Sciatic nerve (tissue), 2 donors: ENCODE measurements around the gene MAMDC4. TPM values are rescaled to one million over a fixed set of nuclear protein-coding genes. Genes with fewer than 3 reads are reported as not detected.
"Not testable (repeated sequence)": the region's sequence is repeated elsewhere in the genome, so short reads cannot be mapped to it uniquely, and the experiment has no call there.

Experiments
- ATAC-seq: fragments of 200-7000 bp; cut with Tn5 transposase; one replicate; pipeline ENCODE4 v1.9.1; 2020; ENCODE audit warnings: mild to moderate bottlenecking, moderate library complexity
- DNase-seq: peaks from one replicate; pipeline ENCODE4 v3.0.0-alpha.2; 2020; ENCODE audit warnings: low spot score
- intact Hi-C: fragments of 100-400 bp; cut with DNase I; formaldehyde crosslinking; loops from one replicate; pipeline ENCODE4 v1.14.2; 2022
- total RNA-seq: library from RNA; stranded (reverse); fragmentation: NEBNext Ultra II Directional; extraction: Animal tissue kit (Norgen Biotek cat#: 25700); gene quantifications from one replicate; pipeline ENCODE4 v1.2.1, GENCODE V29; 2021
- donor health status: DM: no; HTN: no; CAD: no.
- donor health status: DM: no; HTN: no; CAD: no.

MAMDC4 gene
- total RNA-seq, 1 donor from 2014 or later, result 3.0 TPM

DNA sequence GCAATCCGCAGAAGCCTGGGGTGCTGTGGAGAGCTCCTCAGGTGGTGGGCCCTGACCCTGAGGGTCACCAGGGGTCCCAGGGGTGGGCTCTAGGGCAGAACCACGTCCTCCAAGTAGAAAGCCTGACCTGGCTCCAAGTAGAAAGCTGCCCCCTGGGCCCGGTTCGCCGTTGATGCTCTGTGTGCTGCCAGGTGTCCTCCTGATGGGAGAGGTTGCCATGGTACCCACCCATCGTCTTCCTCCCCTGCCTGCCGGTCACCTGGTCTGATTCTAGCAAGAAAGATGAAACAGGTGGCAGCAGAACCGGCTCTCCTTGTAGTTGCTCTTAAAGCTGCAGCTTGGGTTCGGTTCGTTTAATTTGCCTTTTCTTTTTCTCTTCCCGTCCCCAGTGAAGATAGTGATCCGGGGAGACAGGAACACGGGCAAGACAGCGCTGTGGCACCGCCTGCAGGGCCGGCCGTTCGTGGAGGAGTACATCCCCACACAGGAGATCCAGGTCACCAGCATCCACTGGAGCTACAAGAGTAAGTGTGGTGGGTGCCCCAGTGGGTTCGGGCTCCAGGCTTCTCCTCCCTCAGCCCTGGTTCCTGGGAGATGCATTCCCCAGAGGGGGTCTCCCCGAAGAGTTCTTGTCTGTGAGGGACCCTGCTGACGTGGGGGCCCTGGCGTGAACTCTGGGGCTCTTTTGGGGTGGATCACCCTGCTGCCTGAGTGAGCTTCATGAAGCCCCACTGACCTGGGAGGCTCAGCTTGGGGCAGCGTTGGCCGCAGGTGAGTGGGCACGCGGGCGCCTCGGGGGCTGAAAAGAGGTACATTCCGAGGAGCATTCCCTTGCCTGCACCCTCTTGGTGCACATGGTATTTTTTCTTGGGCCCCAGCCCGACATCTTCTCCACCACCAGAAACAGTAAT is 28.8 kb upstream of the MAMDC4 start:
- no peak for DNase-seq
- ATAC-seq, result no peak
- intact Hi-C loops, result no loop called here

DNA sequence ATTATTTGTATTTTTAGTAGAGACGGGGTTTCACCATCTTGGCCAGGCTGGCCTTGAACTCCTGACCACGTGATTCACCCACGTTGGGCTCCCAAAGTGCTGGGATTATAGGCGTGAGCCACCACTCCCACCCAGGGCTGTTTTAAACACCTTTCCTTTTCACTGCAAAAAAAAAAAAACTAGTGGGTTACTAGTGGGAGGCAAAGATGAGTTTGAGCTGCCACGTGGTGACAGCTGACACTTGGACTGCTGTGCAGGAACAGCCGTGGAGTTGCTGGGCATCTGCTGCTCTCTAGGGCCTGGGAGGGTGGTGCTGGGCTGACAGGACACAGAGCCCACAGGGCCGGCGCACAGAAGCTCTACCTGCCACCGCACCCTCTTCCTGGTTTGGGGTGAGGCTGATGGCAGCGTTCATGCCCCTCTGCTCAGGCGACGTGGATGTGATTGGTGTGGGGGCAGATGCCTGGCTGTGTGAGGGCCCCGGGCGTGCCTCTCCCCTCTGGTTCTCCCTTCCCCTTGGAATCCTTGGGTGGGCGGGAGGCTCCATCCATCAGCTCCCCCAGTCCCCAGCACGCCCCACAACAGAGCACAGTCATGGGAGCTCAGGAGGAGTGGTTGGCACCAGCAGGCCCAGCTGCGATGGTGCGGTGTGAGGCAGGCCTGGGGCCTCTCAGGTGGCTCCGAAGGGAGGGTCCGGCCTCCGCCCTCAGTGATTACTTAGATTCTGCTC is 27.5 kb upstream of the MAMDC4 start:
- ATAC-seq, result no peak
- intact Hi-C loops, result no loop called here
- no peak for DNase-seq

DNA sequence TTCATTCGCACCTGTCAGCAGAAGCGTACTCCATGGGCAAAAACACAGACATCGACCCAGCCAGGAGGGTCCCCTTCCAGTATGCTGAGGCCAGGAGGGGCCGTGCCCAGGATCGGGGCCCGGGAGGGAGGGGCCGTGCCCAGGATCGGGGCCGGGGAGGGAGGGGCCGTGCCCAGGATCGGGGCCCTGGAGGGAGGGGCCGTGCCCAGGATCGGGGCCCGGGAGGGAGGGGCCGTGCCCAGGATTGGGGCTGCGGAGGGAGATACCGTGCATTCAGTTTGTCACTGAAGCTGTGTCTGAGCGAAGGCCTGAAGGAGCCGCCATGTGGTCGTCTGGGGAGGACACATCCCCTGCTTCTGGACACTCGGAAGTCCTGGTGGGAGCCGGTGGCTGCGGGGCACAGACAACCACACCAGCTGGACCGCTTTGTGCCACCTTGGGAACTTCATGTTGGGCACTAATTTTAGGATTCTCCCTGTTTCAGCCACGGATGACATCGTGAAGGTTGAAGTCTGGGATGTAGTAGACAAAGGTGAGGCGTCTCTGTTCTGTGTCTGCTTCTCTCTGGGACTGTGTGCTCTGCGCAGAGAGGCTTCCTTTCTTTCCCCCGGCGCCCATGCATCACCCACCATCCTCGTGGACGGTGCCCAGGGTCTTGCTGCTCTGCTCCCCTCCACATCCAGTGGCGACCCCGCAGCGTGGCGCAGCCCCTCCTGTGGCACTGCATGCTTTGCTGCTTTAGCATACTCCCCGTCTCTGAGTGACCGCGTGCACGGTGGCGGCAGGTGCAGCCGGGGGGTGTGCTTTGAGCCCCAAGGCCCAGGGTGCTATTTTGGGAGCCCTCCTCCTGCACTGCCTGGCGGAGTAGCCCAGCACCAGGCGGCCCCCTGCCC is 26.6 kb upstream of the MAMDC4 start:
- ATAC-seq (no peak), DNase-seq (no peak)
- intact Hi-C loops, result no loop called here

DNA sequence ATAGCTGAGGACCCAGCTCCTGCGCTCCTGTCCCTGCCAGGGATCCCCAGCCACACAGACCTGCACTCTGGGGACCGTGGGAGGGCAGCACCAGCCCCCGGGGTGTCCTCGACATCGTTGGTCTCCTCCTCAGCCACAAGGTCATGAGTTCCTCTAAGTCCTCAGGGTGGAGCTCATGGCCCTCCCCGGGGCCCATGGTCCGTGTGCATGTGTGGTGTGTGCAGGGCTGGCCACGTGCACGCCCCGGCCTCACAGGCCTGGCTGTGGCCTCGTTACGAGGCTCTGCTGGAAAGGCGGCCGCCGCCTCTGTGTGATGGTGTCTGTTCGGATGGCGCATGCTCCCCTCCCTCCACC is 26.0 kb upstream of the MAMDC4 start:
- intact Hi-C loops, result no loop called here
- ATAC-seq (no peak), DNase-seq (no peak)

DNA sequence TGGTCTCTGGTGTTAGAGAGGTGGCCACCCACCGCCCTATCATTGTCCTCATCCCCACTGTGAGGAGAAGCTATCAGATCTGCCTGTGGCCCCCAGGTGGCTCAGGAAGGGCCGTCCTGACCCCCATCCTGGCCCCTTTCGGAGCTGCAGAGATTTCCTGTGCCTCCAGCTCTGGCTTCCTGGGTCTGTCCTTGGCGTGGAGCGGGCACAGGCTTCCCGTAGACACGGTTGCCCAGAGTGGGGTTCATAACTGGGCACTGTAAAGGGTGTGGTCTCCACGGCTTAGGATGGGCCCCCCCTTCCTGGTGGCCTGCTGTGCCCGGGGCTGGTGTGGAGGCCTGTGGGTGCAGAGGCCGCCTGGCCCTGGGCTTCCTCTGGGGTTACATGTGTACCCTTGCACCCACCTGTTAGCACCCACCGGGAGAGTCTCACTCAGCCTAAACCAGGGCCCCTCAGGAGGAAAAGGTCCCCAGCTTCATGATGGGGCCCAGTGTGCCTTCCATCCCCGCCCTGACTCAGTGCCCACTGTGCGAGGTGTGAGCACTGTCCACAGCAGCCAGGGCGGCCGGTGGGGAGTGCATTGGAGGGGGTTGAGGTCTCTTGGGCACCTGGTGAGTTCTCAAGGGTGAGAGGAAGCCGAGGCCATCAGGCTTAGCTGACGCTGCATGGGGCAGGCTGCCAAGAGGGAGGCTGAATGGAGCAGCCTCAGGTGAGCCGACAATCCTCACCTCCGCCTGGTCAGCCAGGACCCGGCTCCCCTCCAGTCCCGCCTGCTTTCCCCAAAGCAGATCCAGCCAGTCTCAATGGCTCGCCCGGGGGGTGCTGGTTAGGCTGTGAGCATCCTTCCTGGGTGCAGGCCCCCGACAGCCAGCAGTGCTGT is 25.2 kb upstream of the MAMDC4 start:
- DNase-seq, result no peak
- intact Hi-C loops, result no loop called here
- ATAC-seq, result no peak

DNA sequence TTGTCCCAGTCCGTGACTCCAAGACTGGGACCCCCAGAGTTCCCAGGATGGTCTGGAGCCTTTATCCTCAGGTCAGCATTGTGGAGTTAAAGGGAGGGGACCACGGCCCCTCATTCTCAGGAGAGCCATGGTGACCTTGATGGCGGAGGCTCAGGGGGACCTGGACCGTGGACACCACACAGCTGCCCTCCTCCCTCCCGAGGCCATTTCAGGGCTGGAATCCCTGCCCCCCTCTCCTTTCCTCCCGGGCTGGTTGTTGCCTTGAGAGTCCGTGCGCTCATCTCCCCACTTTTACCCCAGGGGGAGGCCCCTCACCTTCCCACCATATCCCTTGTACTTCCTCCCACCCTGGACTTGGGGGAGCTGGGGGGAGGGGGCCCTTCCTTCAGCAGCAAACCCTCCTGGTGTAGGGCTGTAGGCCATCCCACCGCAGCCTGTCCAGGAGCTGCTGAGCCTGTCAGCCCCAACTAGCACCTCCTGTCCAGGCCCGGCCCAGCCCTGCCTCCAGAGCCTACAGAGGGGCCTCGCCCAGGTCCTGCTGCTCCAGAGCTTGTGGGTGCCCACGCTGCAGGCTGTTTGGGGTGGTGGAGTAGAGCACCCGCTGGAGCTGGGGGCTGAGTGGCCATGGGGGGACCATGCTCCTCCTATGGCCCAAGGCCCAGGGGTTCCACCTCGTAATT is 24.2 kb upstream of the MAMDC4 start:
- ATAC-seq (no peak), DNase-seq (no peak)
- intact Hi-C loops, result no loop called here

DNA sequence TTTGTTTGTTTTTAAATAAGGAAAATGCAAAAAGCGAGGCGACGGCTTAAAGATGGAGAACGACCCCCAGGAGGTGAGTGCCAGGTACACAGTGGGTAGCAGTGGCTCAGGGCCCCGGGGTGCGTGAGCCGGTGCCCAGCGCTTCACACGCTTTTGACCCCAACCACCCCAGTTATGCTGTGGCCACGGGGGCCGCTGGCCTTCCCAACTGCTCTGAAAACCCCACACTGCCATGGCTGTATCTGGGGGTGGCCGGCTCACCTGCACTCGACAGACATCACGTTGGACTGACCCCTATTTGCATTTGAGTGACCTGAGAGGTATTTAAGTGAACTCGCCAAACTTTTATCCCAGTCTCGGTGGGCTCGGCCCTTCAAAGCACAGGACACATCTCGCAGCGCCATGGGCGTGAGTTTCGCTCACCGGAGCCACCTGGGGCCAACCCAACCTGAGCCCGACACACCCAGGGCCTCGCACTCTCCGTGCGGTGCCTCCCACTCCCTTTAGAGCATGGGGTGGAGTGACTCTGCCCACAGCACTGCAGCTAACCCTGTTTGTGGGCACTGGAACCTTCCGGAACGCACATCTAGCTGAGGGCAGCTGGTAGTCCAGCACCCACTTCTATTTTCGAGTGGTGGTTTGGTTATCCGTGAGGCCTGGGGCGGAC is 23.5 kb upstream of the MAMDC4 start:
- intact Hi-C loops, result no loop called here
- DNase-seq (no peak), ATAC-seq (no peak)

DNA sequence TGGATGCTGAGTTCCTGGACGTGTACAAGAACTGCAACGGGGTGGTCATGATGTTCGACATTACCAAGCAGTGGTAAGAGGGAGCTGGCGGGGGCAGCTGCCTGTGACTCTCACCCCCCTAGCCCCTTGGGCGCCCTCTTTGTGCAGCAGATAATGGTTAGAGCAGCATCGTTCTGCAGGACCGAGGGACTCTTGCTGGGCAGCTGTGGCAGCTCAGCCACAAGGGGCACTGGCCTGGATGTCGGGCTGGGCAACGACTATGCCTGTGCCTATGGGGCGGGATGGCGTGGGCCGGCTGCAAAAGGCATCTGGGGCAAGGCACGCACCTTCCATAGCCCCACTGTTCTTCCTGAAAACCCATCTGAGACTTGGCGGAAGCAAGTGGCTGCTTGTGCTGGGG is 22.7 kb upstream of the MAMDC4 start:
- no peak for ATAC-seq
- no peak for DNase-seq
- intact Hi-C loops, result no loop called here

DNA sequence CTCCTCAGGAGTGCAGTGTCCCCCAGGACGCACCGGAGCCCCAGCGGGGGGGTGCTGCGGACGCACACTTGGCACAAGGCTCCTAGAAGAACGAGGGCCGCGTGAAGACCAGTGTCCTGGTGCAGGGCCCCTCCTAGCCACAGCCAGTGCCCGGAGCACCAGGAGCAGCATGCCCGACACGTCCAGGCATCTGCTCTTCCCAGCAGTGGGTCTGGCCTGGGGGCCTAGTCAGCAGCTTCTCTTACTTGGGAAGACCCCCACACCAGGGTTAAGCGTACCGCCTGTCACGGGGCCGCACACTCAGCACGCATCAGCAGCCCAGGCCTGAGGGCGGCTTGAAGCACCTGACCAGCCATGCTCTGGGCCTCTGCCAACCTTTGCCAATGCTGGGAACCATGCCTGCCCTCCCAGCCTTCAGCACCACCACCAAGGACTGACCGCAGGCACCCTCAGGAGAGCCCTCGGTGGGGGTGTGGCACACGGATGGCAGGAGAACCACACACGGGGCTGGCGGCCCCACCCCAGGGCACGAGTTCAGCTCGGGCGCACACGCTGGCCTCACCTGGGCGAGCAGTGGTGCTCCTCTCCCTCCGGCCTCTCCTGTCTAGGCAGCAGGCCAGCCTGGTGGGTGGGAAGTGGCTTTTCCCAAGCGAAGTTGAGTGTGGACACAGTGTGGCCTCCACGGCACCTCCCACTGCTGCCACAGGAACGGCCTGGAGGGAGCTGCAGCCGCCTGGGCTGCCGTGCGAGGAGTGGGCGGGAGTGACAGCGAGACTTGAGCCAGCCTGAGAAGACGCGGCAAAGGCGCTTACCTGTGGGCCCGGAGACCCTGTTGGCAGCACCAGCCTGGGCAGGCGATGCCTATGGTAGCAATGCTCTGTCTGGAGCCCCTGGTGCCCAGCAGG is 21.9 kb upstream of the MAMDC4 start:
- ATAC-seq, result peak; percentile 9
- DNase-seq, result no peak
- intact Hi-C loops, result no loop called here

DNA sequence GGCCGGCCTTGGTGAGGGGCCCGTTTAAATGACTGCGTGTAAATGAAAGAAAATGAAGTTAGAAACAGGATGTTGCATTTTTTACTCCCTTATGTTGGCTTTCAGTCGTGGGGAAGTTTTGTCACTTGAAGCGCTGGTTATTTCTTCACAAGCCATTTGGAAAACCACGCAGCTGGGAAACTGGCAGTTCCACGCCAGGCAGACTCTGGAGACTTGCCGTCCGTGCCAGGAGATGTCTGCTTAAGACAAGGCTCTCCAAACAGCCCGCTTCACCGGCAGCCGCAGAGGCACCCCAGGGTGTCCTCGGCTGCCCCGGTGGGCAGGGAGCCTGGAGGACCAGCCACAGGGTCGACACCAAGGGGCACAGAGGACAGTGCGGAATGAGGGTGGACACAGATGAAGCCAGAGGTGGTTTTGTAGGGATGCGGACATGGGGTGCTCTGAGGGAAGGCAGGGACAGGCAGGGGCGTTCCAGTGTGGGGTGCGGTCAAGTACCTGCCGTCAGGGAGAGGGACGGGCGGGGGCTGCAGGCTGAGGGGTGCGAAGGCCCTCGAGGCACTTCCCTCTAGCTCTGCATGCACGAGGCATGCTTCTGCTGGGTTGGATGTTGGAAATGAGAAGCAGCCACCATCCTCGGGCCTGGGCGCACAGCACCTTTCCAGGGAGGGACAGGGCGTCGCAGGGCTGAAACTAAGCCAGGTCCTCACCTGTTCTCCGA is 21.0 kb upstream of the MAMDC4 start:
- intact Hi-C loops, result no loop called here
- no peak for DNase-seq
- no peak for ATAC-seq

DNA sequence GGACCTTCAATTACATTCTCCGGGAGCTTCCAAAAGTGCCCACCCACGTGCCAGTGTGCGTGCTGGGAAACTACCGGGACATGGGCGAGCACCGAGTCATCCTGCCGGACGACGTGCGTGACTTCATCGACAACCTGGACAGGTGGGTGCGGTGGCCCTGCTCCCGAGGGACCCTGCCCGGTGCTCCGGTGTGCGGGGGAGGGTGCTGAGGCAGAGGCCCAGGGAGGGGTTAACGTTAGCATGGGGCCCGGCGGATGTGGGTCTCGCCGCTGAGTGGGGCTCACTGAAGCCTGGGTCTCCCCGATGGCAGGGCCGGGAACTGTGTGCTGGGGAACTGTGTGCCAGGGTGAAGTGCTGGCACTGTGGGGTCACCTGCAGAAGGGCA is 20.4 kb upstream of the MAMDC4 start:
- no peak for ATAC-seq
- no peak for DNase-seq
- intact Hi-C loops, result no loop called here

DNA sequence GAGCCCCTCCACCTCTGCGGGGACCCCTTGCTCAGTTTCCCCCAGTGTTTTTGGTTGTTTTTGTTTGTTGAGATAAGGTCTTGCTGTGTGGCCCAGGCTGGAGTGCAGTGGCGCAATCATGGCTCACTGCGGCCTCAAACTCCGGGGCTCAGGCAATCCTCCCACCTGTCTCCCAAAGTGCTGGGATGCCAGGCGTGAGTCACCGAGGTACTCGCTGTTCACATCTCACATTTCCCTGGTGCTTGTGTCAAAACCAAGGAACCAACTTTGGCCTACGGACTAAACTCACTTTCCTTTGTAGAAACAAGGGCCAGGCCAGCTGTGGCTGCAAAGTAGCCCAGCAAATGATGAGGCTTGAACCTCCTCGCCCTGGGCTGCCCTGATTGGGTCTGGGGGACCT is 19.6 kb upstream of the MAMDC4 start:
- intact Hi-C loops, result no loop called here
- ATAC-seq, result no peak
- DNase-seq, result no peak

DNA sequence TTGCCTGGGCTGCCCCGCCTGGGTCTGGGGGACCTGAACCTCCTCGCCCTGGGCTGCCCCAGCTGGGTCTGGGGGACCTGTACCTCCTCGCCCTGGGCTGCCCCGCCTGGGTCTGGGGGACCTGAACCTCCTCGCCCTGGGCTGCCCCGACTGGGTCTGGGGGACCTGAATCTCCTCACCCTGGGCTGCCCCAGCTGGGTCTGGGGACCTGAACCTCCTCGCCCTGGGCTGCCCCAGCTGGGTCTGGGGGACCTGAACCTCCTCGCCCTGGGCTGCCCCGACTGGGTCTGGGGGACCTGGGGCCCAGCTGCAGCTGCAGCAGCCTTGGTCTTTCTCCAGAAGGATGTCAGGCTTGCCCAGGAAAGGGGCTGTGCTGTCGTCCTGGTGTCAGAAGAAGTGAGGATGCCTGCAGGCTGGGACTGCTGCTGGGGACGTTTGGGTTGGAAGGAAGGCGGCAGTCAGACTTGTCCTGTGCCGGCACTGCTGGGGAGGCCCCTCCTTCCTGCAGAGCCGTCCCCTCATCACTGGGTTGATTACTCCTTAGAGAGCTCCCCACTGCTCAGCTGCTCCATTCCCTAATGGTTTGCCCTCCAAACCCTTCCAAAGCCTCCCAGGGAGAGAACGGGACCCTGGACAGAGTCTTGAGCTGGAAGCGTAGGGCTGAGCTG is 18.6 kb upstream of the MAMDC4 start:
- intact Hi-C loops, ATAC-seq: not testable (repeated sequence)

DNA sequence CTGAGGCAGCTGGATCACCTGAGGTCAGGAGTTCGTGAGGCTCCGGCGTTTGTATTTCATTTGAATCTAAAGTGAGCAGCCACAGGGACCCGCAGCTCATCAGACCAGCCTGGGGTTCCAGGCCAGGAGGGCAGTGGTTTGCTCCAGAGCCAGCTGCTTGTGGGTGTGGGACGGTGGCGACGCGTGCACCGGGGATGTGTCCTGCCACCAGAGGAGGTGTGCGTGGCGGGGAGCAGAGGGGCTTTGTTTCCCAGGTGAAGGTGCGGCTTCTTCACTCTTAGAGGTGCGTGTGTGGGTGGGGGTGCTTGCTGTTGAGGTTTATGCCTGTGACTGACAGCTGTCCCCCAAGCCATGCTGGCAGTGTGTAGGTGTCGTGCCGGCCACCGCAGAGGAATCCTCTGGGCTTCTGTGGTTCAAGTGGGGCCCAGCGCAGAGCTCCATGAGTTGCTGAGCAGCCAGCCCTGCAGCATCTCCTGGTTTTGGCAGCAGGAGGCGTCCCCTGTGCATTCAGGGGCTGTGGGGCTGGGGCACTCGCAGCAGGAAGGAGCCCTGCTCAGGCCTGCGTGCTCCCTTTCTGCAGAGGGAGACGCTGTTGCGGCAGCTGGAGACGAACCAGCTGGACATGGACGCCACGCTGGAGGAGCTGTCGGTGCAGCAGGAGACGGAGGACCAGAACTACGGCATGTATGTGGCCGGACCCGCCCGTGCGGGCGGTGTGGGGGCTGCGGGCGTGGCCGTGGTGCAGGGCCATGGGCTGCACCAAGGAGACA is 16.8 kb upstream of the MAMDC4 start:
- DNase-seq, result no peak
- no peak for ATAC-seq
- intact Hi-C loops, result no loop called here

More for the DNA sequence above, 18.6 kb upstream of the MAMDC4 start:
- not testable (repeated sequence) for DNase-seq
